GM18520 (cell line): ENCODE data around the gene RABGGTA.

Experiments
- ATAC-seq: cut with Tn5 transposase; IDR thresholded peaks from one replicate; pipeline ENCODE4 v1.9.1; 2021; ENCODE audit not compliant: unreplicated experiment

RABGGTA gene

DNA sequence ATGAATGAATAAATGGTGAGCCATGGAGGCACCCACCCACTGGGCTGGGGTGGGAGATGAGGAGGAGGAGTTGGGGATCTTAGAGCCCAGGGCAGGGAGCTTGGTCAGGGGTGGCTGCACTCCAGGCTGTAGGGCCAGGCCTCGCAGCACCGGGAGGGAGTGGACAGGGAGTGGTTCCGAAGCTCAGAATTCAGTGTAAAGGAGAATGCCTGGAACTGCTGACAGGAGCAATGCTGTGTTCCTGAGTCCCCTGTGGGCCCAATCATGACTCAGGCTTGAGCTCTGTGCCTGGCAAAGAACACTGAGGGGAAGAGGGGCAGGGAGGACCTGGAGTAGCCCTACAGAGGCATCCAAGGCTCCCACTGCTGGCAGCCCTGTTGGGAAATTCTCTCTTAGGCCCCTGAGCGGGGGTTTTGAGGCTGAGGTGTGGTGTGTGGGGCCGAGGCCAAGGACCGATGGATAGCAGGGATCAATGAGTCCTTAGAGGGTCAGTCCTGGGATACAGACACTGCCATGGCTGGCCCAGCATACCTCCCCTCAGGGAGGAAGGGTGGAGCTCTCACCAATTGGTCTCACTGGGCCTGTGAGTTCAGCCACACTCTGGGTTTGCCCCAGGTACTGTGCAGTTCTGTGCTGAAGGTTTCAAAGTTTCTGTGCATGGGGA is 9.5 kb upstream of the RABGGTA start:
- no peak for ATAC-seq

DNA sequence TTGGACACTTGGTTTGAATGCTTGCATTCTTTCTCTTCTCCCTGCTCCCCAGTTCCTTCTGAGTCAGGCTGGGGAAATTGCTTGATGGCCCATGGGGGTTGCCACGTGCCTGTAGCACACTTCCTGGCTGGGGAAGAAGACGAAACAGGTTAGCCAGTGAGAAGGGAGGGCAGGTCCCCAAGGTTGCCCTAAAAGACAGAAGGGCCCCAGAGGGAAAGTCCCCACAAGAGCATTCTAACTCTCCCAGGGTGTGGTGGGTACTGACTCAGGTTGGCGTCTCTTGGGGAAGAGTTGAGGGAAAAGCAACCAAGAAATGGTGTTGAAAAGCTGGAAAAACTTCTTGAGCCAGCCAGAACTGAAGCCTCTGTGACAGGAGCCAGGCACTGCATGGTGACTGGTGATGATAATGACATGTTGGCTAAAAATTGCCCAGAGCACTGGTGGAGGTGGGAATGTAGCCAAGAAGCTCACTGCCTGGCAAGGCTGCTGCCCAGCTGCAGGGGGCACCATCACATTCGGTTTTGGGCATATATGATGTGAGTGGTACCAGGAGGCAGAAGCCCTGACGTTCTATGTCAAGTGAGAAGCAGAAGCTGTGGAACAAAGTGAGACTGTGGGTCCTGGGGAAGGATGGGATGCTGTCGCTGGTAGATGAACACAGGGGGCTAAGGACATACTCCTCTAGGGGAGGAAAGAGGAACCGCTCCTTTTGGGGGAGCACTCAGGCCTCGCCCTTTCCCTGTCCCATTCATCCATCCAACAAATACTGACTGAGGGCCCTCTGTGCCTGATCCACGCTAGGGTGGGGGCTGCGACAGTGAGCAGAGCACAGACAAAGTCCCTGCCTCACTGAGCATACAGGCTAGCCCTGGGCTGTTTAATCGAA is 8.1 kb upstream of the RABGGTA start:
- peak; percentile 47 for ATAC-seq

DNA sequence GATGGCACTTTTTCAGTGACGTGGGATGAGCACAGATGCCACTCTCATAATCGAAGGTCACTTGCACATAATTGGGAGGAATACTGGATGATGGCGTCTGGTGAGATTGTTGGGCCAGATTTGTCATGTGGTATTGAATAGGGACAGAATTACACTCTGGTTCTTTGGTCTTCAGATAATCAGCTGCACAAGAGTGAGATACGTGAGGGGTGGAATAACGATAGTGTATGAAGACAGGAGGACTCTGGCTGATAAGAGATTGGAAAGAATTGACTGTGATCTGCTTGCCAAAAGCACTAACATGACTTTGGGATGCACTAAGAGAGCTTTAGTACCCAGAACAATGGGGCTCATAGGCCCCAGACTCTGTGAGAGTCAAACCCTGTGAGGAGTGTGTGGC is 7.0 kb upstream of the RABGGTA start:
- ATAC-seq: no peak

DNA sequence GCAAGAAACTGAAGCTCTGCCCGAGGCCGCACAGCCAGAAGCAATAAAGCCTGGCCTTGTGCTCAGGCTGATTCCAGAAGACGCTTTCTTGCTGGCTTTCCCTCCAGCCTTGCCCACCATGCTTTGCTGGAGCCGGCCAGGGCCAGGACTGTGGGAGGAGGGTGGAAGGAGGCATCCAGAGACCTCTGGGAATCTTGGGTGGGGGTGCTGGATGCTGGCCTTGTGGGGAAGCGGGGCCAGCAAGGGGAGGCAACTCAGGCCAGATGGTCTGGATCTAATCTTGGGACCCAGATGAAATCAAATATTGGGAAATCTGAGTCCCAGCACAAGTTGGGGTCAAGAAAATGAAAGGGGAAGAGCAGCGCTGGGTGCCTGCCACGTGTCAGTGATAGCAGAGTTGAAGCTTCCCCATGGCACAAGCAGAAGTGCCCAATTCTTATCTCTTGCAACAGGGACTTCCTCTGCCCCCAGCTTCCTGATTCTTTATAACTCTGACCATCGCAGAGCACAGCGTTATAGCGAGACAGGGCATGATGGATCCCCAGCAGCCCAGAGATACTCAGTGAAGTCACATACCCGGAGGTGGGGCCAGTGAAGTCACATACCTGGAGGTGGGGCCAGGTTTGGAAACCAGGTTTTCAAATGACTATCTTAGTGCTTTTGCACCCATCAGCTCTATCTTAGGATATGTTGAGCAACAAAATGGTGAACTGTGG is 6.4 kb upstream of the RABGGTA start:
- no peak for ATAC-seq

DNA sequence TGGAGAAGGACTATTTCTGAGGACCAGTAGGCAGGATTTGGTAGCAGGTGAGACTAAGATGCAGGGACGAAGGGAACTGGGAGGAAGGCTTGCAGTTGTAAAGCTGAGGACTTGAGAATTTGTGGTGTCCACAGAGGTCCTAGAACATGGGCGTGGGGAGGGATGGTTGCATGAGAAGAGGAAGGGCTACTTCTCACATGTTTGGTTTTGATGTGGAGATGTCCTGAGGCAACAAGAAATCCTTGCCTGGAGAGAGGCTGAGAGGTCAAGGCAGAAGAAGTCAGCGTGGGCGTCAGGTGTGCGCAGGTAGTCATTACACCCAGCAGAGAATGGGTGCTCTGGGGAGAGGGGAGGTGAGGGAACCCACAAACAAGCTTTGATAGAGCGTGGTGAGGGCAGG is 5.7 kb upstream of the RABGGTA start:
- ATAC-seq: no peak

DNA sequence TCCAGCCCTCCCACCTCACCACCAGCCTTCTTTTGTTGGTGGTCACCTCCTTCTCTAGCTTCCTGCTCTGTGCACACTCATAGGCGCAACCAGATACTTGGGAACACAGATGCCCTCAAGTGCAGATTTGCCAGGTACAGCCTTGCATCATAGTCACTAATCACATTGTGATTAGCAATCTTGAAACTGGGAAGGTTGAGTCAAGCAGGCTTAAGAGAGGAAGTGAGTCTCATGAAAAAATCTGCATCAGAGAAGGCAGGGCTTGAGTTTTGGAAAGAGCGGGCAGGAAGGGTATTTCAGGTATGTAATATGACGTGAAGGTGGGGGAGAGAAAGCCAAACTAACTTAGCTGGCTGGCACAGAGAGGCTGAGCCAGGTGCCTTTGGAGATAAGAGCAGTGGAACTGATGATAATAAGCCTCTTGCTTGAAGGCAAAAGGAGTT is 2.7 kb upstream of the RABGGTA start:
- peak; percentile 39 for ATAC-seq

DNA sequence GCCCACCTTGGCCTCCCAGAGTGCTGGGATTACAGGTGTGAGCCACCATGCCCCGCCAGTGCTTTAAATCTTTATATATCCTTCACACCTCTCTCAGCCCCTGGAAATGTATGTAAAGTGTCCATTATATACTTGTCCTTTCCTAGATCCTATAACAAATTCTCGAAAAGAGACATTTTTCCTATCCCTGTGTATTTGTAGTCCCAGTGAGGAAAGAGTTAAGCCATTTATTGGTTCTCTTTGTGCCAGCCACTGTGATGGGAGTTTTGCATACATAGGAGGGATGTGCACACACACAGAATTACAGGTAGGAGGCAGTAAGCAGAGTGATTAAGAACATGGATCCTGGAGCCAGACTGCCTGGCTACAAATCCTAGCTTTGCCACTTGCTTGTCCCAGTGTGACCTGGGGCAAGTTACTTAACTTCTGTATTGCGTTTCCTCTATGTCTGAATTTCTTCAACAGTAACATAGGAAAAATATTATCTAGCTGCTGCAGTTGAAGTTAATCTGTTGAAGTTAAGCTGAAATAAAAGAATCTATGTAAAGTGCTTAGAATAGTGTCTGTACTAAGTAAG is 2.1 kb upstream of the RABGGTA start:
- ATAC-seq: no peak

DNA sequence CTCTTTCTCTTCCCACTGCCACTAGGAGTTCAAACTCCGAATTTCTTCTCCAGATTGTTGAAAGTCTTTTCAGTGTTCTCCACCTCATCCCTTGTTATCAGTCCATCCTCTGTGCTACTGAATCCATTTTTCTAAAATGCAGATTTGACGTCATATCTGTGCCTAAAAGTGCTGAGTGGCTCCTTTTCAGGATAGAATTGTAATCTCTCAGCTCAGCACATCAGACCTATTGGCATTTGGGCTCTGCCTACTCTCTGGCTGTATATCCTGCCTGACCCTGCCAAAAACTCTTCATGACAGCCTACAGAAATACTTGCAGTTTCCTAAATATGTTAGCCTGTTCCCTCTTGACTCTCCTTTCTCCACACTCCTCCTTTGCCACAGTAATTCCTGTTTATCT is 1.1 kb upstream of the RABGGTA start:
- no peak for ATAC-seq

DNA sequence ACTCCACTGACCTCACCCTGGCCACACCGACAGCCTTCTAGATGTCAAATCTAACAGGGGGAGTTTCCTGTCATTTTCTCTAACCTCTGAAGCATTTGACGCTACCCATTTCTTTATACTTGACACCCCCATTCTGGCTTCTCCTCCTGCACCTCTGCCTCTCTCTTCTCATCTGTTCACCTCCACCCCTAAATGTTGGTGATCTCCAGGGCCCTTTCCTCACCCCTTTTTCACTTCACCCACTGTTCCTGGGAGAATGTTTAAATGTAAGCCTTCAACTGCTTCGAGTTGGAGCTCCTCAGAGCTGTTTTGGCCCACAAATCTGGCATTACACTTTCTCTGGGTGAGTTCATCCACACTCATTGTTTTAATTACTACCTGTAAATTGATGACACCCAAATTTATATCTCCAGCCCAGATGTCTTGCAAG is 452 bp upstream of the RABGGTA start:
- no peak for ATAC-seq

DNA sequence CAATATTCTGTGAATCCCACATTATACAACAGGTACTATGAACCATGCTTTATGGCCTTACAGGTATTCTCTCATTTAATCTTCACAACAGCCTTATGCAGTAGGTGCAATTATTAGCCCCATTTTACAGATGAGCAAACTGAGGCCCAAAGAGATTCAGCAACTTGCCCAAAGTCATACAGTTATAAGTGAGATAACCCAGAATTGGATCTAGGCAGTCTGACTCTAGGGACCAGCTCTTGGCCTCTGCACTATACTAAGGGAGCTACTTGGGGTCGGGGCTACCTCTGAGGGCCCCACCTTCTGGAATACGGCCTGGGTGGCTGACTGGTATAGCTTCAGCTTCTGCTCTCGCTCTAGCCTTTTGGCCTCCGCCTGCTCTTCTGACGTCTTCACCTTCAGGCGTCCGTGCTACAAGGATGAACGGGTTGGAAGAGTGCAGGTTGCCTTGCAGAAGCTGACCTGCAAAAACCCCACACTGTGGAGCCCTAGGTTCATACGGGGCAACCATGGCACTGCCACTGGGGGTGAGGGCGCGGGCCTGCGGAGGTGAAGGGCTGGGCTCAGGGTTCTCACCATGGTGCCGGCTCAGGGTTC is 762 bp downstream of the RABGGTA start:
- ATAC-seq: no peak

DNA sequence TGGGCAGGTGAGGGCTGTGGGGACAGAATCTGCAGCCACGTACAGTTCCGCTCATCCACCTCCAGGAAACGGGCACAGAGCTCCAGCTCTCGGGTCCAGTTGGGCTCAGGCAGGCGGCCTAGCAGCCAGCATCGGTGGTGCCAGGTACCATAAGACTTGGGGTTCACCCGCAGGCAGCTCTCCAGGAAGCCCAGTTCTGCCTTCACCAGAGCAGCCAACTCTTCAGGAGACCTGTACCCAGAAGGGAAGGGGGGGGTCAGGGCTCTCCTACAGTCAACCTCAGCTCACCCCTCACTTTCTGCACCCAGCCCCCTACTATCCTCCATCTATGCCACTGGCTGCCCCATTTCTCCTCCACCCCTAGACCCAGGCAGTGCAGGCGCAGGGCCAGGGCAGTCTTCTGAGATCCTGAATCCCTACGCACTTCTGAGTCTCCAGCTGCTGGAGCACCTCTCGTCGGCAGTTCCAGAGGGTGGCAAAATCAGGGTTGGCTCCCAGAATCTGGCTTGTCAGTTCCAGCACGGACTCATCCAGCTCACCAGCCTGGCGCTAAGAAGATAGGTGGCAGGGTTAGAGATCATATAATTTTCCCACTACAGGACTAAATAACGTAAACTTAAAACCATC is 1.4 kb downstream of the RABGGTA start:
- ATAC-seq: no peak

DNA sequence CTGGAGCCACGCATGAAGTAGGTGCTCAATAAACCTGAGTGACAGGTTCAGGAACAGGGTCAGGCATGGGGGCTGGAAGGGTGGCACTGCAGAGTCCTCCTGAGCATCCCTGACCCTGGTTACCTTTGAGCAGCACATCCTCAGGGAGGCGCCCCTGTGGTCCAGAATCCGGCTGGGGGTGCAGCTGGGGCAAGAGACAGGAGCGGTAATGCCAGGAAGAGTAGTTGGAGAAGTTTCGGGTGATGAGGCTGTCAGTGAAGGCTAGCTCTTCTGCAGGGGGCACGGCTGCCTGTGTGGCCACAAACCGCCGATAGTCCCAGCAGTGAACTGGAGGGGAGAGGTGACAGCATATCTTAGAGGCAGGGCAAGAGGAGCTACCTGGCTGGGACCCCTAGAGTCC is 2.0 kb downstream of the RABGGTA start:
- no peak for ATAC-seq

DNA sequence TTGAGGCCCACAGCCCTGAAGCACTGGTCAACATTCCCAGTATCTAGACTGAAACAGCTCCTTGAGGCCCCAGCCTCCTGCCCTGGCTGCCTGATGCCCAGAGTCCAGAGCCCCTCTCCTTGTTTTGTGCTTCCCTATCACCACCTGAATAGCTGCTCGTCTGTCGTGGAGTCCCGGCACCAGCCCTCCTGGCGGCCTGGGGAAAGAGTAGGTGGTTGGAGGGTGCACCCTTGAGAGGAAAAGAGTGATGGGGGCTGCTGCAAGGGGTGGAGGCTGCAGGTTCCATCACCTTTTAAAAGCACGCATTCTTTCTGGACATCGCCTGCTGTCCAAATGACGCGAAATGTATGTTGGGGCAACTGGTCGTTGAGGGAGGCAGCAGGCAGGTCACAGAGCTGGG is 3.2 kb downstream of the RABGGTA start:
- no peak for ATAC-seq

DNA sequence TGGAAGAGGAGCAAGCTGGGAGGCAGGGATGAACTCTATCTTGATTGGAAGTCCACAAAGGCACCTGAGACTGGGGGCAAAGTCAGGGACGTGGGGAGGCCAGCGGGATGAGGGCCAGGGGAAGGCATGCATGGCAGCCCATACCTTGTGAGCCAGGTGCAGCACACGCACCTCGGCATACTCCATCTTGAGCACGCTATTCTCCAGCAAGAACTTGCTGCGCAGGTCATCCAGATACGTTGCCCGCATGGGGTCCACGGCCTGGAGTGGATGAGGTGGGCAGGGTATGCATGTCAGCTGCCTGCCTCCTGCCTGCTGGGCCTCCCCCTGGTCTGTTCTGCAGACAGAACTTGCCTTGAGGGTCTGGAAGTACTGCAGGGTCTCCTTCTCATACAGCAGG is 3.9 kb downstream of the RABGGTA start:
- no peak for ATAC-seq

DNA sequence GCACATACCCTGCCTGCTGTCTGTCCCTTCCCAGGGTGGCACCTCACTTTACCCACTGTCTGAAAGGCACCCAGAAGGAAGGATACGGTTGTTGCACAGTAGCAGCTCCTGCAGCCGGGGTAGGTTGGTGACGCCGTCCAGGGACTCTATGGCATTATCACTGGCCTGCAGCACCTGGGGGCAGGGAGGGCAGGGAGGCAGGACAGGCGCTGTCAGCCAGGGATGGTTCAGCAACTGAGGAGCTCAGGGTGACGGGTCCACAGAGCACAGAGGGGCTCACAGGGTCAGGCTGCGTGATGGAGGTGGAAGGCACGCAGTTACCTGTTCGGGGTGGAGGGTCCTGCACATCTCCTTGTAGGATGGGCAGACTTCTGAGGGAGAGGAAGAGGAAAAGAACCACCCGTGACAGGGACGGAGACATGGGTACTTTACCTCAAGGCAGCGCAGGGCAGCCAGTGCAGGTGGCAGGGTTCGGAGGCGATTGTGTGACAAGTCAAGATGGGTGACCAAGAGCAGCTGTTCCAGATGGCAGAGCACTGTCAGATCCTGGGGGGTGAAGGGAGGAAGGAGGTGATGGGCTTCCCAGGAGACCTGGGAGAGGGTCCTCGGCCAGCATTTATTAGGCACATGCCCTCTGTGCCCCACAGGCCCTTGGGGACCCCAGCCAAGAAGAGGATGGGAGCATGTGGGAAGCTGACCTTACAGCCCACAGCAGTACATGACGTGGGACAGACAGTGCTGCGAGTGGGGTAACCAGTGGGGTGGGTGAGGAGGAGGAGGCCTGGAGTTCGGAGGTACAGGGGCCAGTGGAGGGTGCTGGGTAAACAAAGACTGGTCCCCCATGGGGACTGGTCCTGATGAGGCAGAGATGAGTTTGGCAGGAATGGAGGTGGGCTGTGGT is 4.8 kb downstream of the RABGGTA start:
- no peak for ATAC-seq

DNA sequence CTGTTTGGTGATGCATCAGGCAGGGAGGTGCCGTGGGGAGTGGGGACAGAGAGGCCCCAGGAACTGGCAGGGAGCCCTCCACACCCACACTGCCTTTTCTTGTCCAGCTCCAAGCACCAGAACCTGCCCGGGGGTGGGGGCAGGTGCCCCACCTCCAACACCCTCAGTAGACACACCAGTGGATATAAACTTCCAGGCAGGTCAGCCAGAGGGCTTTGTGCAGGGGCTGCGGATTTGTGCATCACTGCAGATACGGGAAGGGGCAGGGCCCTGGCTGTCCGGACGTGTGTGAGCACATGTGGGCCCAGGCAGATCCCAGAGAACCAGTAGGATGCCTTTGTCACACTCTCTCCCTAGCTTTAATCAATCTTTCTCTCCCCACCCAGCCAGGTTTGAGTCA is 7.1 kb downstream of the RABGGTA start:
- no peak for ATAC-seq

DNA sequence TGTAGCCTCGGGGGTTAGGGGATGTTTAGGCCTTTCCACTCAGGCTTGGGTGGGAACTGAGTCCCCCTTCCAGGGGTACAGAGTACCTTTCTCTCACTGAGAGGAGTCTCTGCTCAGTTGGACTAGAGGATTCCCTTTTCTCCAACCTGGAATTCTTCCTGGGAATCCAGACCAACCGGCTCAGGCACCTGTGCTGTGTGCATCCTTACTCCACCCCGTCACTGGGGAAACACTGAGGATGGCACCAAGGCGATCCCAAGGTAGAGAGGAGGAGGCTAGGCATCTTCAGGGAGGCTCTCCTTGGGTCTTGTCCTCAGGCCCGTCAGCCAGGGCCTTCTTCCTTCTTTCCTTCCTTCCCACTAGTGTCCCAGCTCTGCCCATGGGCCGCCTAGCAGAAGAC is 7.5 kb downstream of the RABGGTA start:
- no peak for ATAC-seq

DNA sequence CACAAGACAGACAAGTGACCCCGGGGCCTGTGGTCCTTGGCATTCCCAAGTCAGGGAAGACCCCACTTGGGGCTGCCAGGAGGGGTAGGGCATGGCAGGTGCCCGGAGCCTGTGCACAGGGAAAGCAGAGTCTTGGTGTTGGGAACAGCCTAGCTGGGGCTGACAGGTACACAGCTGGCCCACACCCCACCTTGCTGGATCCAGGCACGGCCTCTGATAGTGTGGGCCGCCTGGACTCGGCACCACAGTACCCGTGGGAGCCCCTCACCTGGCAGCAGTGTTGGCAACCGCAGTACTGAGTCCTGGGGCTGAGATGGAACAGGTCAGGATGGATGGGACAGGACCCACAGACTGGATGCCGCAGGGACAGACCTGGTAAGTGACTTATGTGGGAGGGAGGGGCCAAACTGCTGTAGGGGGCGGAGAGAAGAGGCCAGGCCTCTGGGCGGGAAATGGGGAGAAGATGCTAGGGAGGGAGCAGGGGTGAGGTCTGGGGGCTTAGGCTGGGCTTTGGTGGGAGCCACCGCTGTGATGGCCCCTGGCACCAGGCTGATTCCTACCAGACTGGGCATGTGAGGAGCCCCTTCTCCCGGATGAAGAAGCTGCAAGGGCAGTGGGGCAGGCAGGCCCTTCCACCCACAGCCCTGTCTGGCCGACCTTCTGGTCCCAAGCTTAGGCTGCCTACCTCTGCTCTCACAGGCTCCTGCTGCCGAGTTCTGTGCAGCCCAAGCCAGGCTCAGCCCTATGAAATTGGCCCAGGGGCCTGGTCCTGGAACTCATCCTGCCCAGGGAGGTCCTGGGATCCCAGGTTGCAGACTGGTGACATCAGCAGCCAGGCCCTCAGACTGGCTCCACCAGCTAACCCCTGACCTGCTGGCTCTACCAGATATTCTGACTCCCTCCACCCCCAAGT is 8.3 kb downstream of the RABGGTA start, which contains the start of gene TGM1:
TGM1 (minus strand) TSS at position 357 of the 913 bp plus-strand sequence. CDS start 825 bp downstream, outside the sequence.
- ATAC-seq: no peak
